BJ (cell line): ENCODE results near the gene TSHZ2. TPM values are rescaled to one million over a fixed set of nuclear protein-coding genes. Genes with fewer than 3 reads are reported as not detected.

Experiments
- CTCF ChIA-PET: fragments of 350-600 bp; formaldehyde crosslinking; extraction: SDS; loops from one replicate; lab custom pipeline; 2021; ENCODE audit warnings: antibody characterized with exemption, inconsistent platforms; lab: Yijun Ruan, JAX
- POLR2A ChIA-PET: fragments of 300-600 bp; sonication (Branson Sonifier 250); formaldehyde crosslinking; extraction: SDS; loops from one replicate; lab custom pipeline; 2021; ENCODE audit warnings: antibody characterized with exemption; lab: Charles Lee
- DNase-seq: peaks from one replicate; pipeline ENCODE4 v3.0.0-alpha.2; 2011; ENCODE audit warnings: low read depth
- H3K27me3 ChIP-seq: 2 replicates; pipeline ENCODE4 v1.6.0; 2011; ENCODE audit warnings: low read length; ENCODE audit not compliant: control insufficient read depth, insufficient read depth
- H3K36me3 ChIP-seq: 2 replicates; pipeline ENCODE4 v1.5.1; 2011; ENCODE audit warnings: low read length; ENCODE audit not compliant: control insufficient read depth, insufficient read depth
- H3K4me3 ChIP-seq: 2 replicates; pipeline ENCODE4 v1.5.1; 2011; ENCODE audit warnings: low read depth, mild to moderate bottlenecking, control low read depth, low read length
- polyA plus RNA-seq: library from polyadenylated mRNA; depleted of rRNA; stranded (reverse); fragments of >200 nt; gene quantifications from 2 replicates; pipeline ENCODE4 v1.2.3, GENCODE V29; 2011
- TF ChIP-seq, protein P1 (sequence below): IDR thresholded peaks from 2 replicates; pipeline ENCODE4 v1.5.1; 2011; ENCODE audit warnings: low read depth, mild to moderate bottlenecking, control low read depth, inconsistent platforms, low read length, moderate library complexity; ENCODE audit not compliant: insufficient read depth

Gene TSHZ2
- polyA plus RNA-seq, 1 experiment, result not detected

DNA sequence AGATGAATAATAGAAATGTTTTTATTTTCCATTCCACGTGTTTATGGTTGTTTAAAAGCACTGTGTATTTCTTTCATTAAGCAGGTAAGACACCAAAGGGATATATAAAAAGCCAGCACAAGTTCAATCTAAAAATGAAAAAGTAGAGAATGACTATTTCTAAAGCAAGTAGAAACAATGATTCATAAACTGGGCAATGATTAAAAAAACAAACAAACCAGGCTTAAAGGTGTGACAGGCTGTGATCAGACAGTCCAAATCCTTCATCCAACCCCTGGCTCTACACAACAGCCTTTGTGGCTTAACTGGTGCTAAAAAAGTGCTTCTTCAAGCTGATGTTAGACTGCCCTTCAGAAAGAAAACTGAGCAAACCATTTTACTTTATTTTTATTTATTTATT lies 45.7 kb upstream of the TSHZ2 start:
- no peaks in the 10 kb centered on the region for H3K36me3 ChIP-seq
- no peaks in the 10 kb centered on the region for H3K27me3 ChIP-seq
- CTCF ChIA-PET, result no interaction called here
- POLR2A ChIA-PET, result no interaction called here
- TF ChIP-seq, protein P1, sequence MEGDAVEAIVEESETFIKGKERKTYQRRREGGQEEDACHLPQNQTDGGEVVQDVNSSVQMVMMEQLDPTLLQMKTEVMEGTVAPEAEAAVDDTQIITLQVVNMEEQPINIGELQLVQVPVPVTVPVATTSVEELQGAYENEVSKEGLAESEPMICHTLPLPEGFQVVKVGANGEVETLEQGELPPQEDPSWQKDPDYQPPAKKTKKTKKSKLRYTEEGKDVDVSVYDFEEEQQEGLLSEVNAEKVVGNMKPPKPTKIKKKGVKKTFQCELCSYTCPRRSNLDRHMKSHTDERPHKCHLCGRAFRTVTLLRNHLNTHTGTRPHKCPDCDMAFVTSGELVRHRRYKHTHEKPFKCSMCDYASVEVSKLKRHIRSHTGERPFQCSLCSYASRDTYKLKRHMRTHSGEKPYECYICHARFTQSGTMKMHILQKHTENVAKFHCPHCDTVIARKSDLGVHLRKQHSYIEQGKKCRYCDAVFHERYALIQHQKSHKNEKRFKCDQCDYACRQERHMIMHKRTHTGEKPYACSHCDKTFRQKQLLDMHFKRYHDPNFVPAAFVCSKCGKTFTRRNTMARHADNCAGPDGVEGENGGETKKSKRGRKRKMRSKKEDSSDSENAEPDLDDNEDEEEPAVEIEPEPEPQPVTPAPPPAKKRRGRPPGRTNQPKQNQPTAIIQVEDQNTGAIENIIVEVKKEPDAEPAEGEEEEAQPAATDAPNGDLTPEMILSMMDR, result no peak
- H3K4me3 ChIP-seq, result no peak overlapping the region
- DNase-seq, result no peak

- TF ChIP-seq, protein P1, result no peak
- H3K36me3 ChIP-seq, result no peaks in the 10 kb centered on the region
- no peaks in the 10 kb centered on the region for H3K27me3 ChIP-seq
- POLR2A ChIA-PET, result no interaction called here
- CTCF ChIA-PET, result no interaction called here
- no peak overlapping the region for H3K4me3 ChIP-seq
- DNase-seq, result no peak
These were observed 38.3 kb upstream of the TSHZ2 start for GRCh38 chr20:52933867-52934266.

DNA sequence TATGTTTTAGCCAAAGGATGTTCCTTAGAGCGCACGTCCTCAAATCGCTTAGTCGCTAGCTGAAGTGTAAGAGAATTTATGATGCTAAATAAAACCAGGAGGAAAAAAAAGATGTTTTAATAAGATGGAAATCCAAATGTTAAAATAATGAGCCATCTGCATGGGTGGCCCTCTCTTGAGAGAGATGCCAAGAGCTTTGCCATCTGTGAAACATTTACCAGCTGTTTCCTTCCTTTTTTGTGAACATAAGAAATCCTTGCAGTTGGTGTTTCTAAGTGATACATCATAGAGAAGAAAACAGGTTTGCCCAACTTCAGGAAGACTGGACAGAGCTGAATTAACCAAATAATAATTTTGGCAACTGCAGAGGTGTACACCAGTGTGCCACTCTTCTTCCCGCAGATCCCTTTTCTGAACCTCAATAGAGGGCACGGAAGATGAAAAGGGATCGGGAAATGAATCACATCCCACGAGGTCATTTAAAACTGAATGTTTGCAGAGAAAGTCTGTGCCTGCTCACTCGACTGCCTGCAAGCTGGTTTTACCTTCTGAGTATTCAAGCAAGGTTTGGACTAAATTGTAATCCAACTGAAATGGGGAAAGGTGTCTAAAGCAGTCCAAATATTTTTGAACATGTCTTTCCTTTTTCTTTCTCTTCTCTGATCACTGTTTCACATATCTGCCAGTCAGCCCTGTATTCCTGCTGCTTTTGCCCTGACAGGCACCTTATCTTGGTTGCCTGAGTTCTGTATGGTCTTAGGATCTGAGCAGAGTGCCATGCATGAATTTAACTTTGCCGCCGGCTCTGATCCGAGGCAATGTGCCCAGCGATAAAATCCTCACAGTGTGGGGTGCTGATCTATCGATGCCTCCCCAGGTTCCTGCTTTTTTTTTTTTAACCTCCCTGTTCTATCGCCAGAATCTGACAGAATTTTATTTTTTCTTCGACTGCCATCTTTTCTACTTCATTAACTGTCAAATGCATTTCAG lies 35.5 kb upstream of the TSHZ2 start:
- POLR2A ChIA-PET, result no interaction called here
- TF ChIP-seq, protein P1, result no peak
- CTCF ChIA-PET, result interaction anchor here (0.5 kb wide), 1 partner anchor 44 kb away, joined by 3 read pairs; no protein-coding TSS in a partner anchor

DNA sequence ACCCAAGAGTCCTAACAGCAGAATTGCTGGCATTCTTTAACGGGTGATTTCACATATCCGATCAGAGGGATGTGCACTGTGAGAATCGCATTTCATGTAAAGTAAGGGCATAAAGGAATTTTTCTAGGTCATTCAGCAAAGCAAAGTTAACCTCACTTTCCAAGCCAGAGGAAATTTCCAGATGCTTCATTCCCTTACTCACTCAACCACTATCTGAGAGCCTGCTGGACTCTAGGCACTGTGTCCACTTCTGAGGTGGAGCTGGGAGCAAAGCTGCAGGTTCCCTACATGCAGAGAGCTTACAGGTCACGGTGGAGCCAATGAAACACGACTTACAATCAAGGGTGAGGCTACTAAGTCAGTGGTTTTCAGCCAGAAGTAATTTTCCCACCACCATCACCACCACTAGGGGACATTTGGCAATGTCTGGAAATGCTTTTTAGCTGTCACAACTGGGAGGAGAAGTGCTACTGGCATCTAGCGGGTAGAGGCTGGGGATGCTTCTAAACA lies 34.5 kb upstream of the TSHZ2 start:
- CTCF ChIA-PET, result no interaction called here
- POLR2A ChIA-PET, result no interaction called here

More for the DNA sequence above, 35.5 kb upstream of the TSHZ2 start:
- Histone ChIP-seq H3K4me3 (no peak overlapping the region), H3K36me3 (no peaks in the 10 kb centered on the region), H3K27me3 (no peaks in the 10 kb centered on the region)
- DNase-seq, result no peak

GRCh38 chr20:52939141-52939540 lies 33.0 kb upstream of the TSHZ2 start:
- TF ChIP-seq, protein P1, result no peak
- Histone ChIP-seq H3K27me3 (no peaks in the 10 kb centered on the region), H3K36me3 (no peaks in the 10 kb centered on the region), H3K4me3 (no peak overlapping the region)
- ChIA-PET CTCF (no interaction called here), POLR2A (no interaction called here)
- DNase-seq, result no peak

More for the DNA sequence above, 34.5 kb upstream of the TSHZ2 start:
- no peaks in the 10 kb centered on the region for H3K36me3 ChIP-seq
- no peak overlapping the region for H3K4me3 ChIP-seq
- TF ChIP-seq, protein P1, result no peak
- H3K27me3 ChIP-seq, result no peaks in the 10 kb centered on the region
- no peak for DNase-seq
